Thoracic aorta (tissue), 2 donors: ENCODE data around the gene SMAD9. TPM values are rescaled to one million over a fixed set of nuclear protein-coding genes. Genes with fewer than 3 reads are reported as not detected.
"Not testable (repeated sequence)": the region's sequence is repeated elsewhere in the genome, so short reads cannot be mapped to it uniquely, and the experiment has no call there.

Experiments
- ATAC-seq: fragments of 150-250 bp; one replicate; pipeline ENCODE4 v1.8.0; 2017; ENCODE audit warnings: low read depth; ENCODE audit not compliant: insufficient number of reproducible peaks, low FRiP score
- DNase-seq: peaks from one replicate; pipeline ENCODE4 v3.0.0-alpha.2; 2020; ENCODE audit warnings: low spot score
- H3K27ac ChIP-seq, 2 donors: fragments of 200-600 bp; sonication (generic); 1 replicate in 1 of 2; 2 replicates in 1 of 2; pipeline ENCODE4 v1.5.1; 2016; ENCODE audit warnings: mild to moderate bottlenecking in 2 of 2, moderate library complexity in 2 of 2
- H3K27me3 ChIP-seq: fragments of 200-600 bp; sonication (generic); replicated peaks from 2 replicates; pipeline ENCODE4 v1.6.0; 2016; ENCODE audit warnings: mild to moderate bottlenecking; ENCODE audit not compliant: insufficient read depth
- H3K36me3 ChIP-seq: fragments of 200-600 bp; sonication (generic); one replicate; pipeline ENCODE4 v1.5.1; 2016
- H3K4me1 ChIP-seq, 2 donors: fragments of 200-600 bp; sonication (generic); 1 replicate in 1 of 2; 2 replicates in 1 of 2; pipeline versions ENCODE4 v1.5.1 to v1.6.0; 2016; ENCODE audit warnings: low read depth in 2 of 2, mild to moderate bottlenecking in 1 of 2; ENCODE audit not compliant: control insufficient read depth in 1 of 2
- H3K4me3 ChIP-seq: fragments of 200-600 bp; sonication (generic); 2 replicates; pipeline ENCODE4 v1.5.1; 2016; ENCODE audit warnings: mild to moderate bottlenecking
- H3K9me3 ChIP-seq: fragments of 200-600 bp; sonication (generic); 2 replicates; pipeline ENCODE4 v1.5.1; 2016
- CTCF ChIP-seq: fragments of 200-600 bp; sonication (generic); IDR thresholded peaks from one replicate; pipeline ENCODE4 v1.5.1; 2019; ENCODE audit warnings: antibody characterized with exemption
- total RNA-seq, 2 donors: library from RNA; depleted of rRNA; stranded (reverse); fragments of >200 nt; gene quantifications; one replicate each; pipeline versions ENCODE4 v1.1.0 to v1.2.3, GENCODE V29; 2016

Gene SMAD9
- total RNA-seq, 2 donors from 2014 or later: 34.9 to 36.6 TPM

- Histone ChIP-seq H3K9me3 (no peaks in the 10 kb centered on the region), H3K36me3 (no peaks in the 10 kb centered on the region), H3K4me1 (peaks cover 18 to 48% of the 10 kb centered on the region in 2 donors), H3K27ac (no peak overlapping the region), H3K27me3 (no peaks in the 10 kb centered on the region), H3K4me3 (no peak overlapping the region)
- DNase-seq (no peak), ATAC-seq (no peak)
- no peak for TF ChIP-seq CTCF
Measured at GRCh38 chr13:36887758-36888521, 32.1 kb downstream of the SMAD9 start.

- ATAC-seq: no peak
- no peak overlapping the region for H3K27ac ChIP-seq
- no peak for DNase-seq
- peaks cover 18 to 44% of the 10 kb centered on the region in 2 donors for H3K4me1 ChIP-seq
- no peaks in the 10 kb centered on the region for H3K27me3 ChIP-seq
- H3K4me3 ChIP-seq: no peak overlapping the region
- TF ChIP-seq CTCF: no peak
- no peaks in the 10 kb centered on the region for H3K36me3 ChIP-seq
- H3K9me3 ChIP-seq: no peaks in the 10 kb centered on the region
Measured at GRCh38 chr13:36885901-36886300, 34.1 kb downstream of the SMAD9 start.

- TF ChIP-seq CTCF: no peak
- no peak for ATAC-seq
- H3K4me1 ChIP-seq: peaks cover 13 to 40% of the 10 kb centered on the region in 2 donors
Measured at GRCh38 chr13:36884235-36884634, 35.8 kb downstream of the SMAD9 start.

DNA sequence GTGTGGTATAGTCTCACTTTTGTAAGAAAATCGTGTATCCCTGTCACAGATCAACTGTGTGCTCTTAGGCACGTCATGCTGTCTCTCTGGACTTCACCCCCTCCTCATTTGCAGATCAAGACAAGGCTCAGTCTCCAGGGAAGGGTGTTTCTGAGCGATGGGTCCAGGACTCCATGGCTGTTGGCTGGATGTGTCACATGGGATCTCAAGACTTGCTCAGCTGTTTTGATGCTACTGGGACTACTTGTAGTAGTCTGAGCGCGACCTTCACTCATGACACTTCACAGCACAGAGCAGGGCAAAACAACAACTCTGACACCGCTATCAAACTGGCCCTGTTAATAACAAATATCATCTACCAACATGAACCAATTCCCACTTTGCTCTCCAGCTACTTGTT lies 36.2 kb downstream of the SMAD9 start:
- Histone ChIP-seq H3K4me1 (peaks cover 10 to 36% of the 10 kb centered on the region in 2 donors), H3K36me3 (peaks cover 6% of the 10 kb centered on the region), H3K4me3 (no peak overlapping the region), H3K27me3 (no peaks in the 10 kb centered on the region), H3K27ac (no peak overlapping the region), H3K9me3 (no peaks in the 10 kb centered on the region)
- DNase-seq: no peak
- ATAC-seq: no peak
- no peak for TF ChIP-seq CTCF

More at GRCh38 chr13:36884235-36884634, 35.8 kb downstream of the SMAD9 start:
- peaks cover 2% of the 10 kb centered on the region for H3K36me3 ChIP-seq
- no peaks in the 10 kb centered on the region for H3K27me3 ChIP-seq
- no peak overlapping the region for H3K27ac ChIP-seq
- H3K4me3 ChIP-seq: no peak overlapping the region
- no peaks in the 10 kb centered on the region for H3K9me3 ChIP-seq
- no peak for DNase-seq

- not testable (repeated sequence) for H3K4me3 ChIP-seq, ATAC-seq, DNase-seq, H3K27ac ChIP-seq, H3K9me3 ChIP-seq, H3K27me3 ChIP-seq
- Histone ChIP-seq H3K36me3 (peaks cover 10% of the 10 kb centered on the region), H3K4me1 (peaks cover 5 to 31% of the 10 kb centered on the region in 2 donors)
Measured at GRCh38 chr13:36883392-36883791, 36.6 kb downstream of the SMAD9 start.
